Upper lobe of left lung (tissue), 6 donors: Measurements from ENCODE around the gene DCLK1. TPM values are rescaled to one million over a fixed set of nuclear protein-coding genes. Genes with fewer than 3 reads are reported as not detected.

Experiments
- ATAC-seq, 2 donors: fragments of 200-7000 bp; cut with Tn5 transposase; one replicate each; pipeline ENCODE4 v1.9.1; 2022; ENCODE audit warnings: mild to moderate bottlenecking in 2 of 2, moderate library complexity in 2 of 2; ENCODE audit not compliant: low FRiP score in 2 of 2
- DNase-seq, 2 donors: peaks; one replicate each; pipeline ENCODE4 v3.0.0-alpha.2; 2019 to 2020
- H3K27ac ChIP-seq, 4 donors: fragments of 200-600 bp; sonication (generic); one replicate each; pipeline ENCODE4 v1.5.1; 2016 to 2019
- H3K27me3 ChIP-seq, 4 donors: fragments of 200-600 bp; sonication (generic); one replicate each; pipeline ENCODE4 v1.5.1; 2017 to 2019
- H3K36me3 ChIP-seq, 4 donors: fragments of 200-600 bp; sonication (generic); one replicate each; pipeline ENCODE4 v1.5.1; 2016 to 2019
- H3K4me1 ChIP-seq, 4 donors: fragments of 200-600 bp; sonication (generic); one replicate each; pipeline ENCODE4 v1.5.1; 2018 to 2019
- H3K4me3 ChIP-seq, 4 donors: fragments of 200-600 bp; sonication (generic); one replicate each; pipeline ENCODE4 v1.5.1; 2017 to 2019; ENCODE audit warnings: mild to moderate bottlenecking in 2 of 4, moderate library complexity in 1 of 4
- H3K9me3 ChIP-seq, 4 donors: fragments of 200-600 bp; sonication (generic); one replicate each; pipeline ENCODE4 v1.5.1; 2018 to 2019
- EP300 ChIP-seq, 4 donors: sonication (generic); formaldehyde crosslinking; IDR thresholded peaks; one replicate each; pipeline ENCODE4 v1.5.1; 2017; ENCODE audit warnings: antibody characterized with exemption in 4 of 4, control low read depth in 2 of 4
- POLR2A ChIP-seq, 4 donors: fragments of 450-650 bp; IDR thresholded peaks; one replicate each; pipeline ENCODE4 v1.5.1; 2016 to 2017; ENCODE audit warnings: antibody characterized with exemption in 4 of 4, mild to moderate bottlenecking in 2 of 4
- POLR2AphosphoS5 ChIP-seq, 2 donors: sonication (generic); formaldehyde crosslinking; IDR thresholded peaks; one replicate each; pipeline ENCODE4 v1.5.1; 2017; ENCODE audit warnings: antibody characterized with exemption in 2 of 2
- WGBS, 2 donors: methylation state at CpG; one replicate each; pipeline ENCODE4 v1.1.5; 2017 to 2018; 5-methylcytosine and 5-hydroxymethylcytosine counted together
- total RNA-seq, 6 donors: library from RNA; depleted of rRNA in 4 of 6; stranded (reverse); fragments of >200 nt in 4 of 6; gene quantifications; one replicate each; pipeline versions ENCODE4 v1.1.0 to v1.2.1, GENCODE V29; 2016 to 2021
- TF ChIP-seq, protein P1 (sequence below), 6 experiments: fragments of 450-650 bp in 4 of 6; fragments of 200-600 bp in 2 of 6; sonication (generic) in 2 of 6; IDR thresholded peaks; one replicate each; pipeline ENCODE4 v1.5.1; 2016 to 2019; ENCODE audit warnings: antibody characterized with exemption in 6 of 6
- donor health status: DM: no; HTN: no; CAD: no; lungs with moderate emphysema.
- donor health status: DM: no; HTN: yes; CAD: no; lungs with severe emphysema.

Gene DCLK1
- total RNA-seq, 6 donors from 2014 or later: 2.1 to 14.7 (median 3.9) TPM

DNA sequence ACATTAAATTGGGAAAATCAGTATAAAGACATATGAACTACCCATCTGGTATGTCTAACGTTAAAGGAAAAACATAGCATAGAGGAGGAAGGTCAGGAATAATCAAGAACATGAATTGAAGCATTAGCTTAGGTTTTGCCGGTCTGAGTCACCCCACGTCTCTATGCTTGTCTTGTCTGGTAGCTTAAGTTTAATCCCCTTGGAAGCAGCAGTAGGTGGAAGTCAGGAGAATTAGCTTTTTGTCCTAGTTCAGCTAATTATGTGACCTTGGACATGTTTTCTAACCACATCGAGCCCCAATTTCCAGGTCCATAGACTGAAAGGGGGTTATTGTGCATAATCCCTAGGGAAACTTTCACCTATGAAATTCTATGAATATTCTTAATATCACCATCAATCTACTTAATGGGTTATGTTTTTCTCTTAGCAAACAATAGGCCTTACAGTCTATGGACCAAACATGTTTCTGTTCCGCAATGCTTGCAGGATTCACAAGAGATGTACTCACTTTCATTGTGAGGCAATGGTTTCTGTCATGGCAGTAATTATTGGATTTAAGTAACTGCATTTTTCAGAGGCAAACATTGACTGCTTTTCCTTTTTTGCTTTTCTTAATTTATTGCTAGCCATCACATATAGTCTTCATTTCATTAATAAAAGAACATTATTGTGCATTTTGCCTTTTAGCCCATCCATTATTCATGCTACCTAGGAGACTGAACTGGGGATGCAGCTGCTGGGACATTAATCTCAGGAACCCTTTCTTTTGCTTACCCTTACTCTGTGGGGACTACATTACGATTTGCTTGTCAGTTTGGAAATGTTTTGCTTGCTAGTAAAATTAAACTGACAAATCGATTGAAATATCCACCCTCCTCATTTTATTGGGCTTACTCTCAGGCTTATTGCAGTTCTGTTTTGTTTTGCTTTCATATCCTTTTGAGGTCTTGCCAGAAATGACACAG is 349.9 kb downstream of the DCLK1 start:
- ATAC-seq (no peak), DNase-seq (no peak)
- Histone ChIP-seq H3K4me3 (no peak overlapping the region), H3K27ac (no peak overlapping the region), H3K36me3 (no peaks in the 10 kb centered on the region), H3K4me1 (no peaks in the 10 kb centered on the region), H3K9me3 (no peaks in the 10 kb centered on the region), H3K27me3 (no peaks in the 10 kb centered on the region)
- no peak for TF ChIP-seq POLR2A (IDR thresholded peaks at IDR 0.05)
- TF ChIP-seq POLR2AphosphoS5 (IDR thresholded peaks at IDR 0.05): no peak
- TF ChIP-seq EP300 (IDR thresholded peaks at IDR 0.05): no peak
- TF ChIP-seq, protein P1, sequence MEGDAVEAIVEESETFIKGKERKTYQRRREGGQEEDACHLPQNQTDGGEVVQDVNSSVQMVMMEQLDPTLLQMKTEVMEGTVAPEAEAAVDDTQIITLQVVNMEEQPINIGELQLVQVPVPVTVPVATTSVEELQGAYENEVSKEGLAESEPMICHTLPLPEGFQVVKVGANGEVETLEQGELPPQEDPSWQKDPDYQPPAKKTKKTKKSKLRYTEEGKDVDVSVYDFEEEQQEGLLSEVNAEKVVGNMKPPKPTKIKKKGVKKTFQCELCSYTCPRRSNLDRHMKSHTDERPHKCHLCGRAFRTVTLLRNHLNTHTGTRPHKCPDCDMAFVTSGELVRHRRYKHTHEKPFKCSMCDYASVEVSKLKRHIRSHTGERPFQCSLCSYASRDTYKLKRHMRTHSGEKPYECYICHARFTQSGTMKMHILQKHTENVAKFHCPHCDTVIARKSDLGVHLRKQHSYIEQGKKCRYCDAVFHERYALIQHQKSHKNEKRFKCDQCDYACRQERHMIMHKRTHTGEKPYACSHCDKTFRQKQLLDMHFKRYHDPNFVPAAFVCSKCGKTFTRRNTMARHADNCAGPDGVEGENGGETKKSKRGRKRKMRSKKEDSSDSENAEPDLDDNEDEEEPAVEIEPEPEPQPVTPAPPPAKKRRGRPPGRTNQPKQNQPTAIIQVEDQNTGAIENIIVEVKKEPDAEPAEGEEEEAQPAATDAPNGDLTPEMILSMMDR (IDR thresholded peaks at IDR 0.05): no peak
- 83 to 84% methylated on average over 7 of the region's 7 CpGs for WGBS, 2 donors

DNA sequence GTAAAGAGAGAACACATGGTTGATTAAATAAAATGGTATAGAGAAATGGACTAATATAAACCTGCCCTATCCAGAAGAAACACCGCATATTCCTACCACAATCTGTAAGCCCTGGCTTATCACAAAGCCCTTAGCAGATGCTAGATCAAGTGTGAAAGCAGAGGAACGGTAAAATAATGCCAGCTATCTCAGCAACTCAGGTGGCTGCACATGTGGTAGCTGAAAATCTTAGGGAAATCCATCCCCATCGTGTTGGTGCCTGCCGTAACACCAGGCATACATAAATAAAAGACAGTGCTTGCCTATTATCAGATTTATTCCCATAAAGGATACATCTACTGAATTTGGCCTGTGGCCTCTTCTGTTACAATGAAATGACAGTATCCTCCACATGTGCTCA is 350.6 kb downstream of the DCLK1 start:
- no peak for ATAC-seq
- H3K4me3 ChIP-seq: no peak overlapping the region
- H3K36me3 ChIP-seq: no peaks in the 10 kb centered on the region
- no peaks in the 10 kb centered on the region for H3K27me3 ChIP-seq
- WGBS, 2 donors: 84 to 87% methylated on average over 4 of the region's 4 CpGs
- no peaks in the 10 kb centered on the region for H3K9me3 ChIP-seq
- no peak for TF ChIP-seq POLR2AphosphoS5 (IDR thresholded peaks at IDR 0.05)
- no peak for TF ChIP-seq POLR2A (IDR thresholded peaks at IDR 0.05)
- no peak for TF ChIP-seq EP300 (IDR thresholded peaks at IDR 0.05)
- TF ChIP-seq, protein P1 (IDR thresholded peaks at IDR 0.05): no peak
- no peak overlapping the region for H3K27ac ChIP-seq
- DNase-seq: no peak
- H3K4me1 ChIP-seq: no peaks in the 10 kb centered on the region

DNA sequence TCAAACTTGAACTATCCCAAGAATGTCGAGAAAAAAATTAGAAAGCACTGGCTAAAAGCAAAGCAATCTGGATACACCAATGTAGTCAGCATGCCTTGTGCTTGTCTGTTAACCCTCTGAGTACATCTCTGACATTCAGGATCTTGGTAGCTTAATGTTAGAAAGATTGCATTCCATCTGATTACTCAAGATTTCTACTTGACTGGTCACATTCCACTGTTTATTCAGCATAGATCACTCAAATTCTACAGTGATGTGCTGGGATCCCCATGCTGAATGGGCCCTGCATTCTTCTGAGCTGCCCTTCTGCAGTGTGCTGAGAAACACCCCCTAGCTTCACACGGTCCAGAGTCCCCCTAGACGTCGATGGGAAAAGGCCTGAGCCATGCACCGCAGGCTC is 359.3 kb downstream of the DCLK1 start:
- peak; percentile 46 to 49 for ATAC-seq
- WGBS, 2 donors: 45 to 51% methylated on average over 5 of the region's 5 CpGs
- no peaks in the 10 kb centered on the region for H3K27me3 ChIP-seq
- H3K4me1 ChIP-seq: no peaks in the 10 kb centered on the region
- H3K9me3 ChIP-seq: no peaks in the 10 kb centered on the region
- no peaks in the 10 kb centered on the region for H3K36me3 ChIP-seq
- no peak for DNase-seq
- no peak overlapping the region for H3K27ac ChIP-seq
- TF ChIP-seq POLR2AphosphoS5 (IDR thresholded peaks at IDR 0.05) (no peak), EP300 (IDR thresholded peaks at IDR 0.05) (no peak), POLR2A (IDR thresholded peaks at IDR 0.05) (no peak)
- TF ChIP-seq, protein P1 (IDR thresholded peaks at IDR 0.05): no peak
- H3K4me3 ChIP-seq: no peak overlapping the region

DNA sequence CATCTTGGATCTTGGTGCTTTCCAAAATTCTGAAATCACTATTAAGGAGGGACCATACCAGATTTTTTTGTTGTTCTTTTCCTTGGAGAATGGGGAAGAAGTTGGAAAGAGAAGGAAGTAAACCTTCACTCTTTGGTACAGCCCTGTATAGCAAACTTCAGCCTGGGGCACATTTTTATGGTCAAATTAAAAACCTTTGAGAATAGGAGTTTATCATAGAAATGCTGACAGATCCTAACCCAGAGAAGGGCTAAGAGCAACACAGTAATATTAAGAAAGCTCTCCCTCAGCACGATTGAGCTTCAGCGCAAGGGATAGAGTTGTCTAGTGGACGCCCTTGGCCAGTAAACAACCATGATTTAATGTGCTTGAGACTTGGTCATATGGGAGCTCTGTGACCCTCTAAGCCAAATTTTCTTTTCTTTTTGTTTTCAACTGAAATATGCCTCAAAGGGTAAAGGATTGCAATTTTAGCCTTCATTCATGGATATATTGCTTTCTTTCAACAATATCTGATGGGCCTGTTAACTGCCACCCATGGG is 360.4 kb downstream of the DCLK1 start:
- TF ChIP-seq, protein P1 (IDR thresholded peaks at IDR 0.05): no peak
- no peak for TF ChIP-seq POLR2A (IDR thresholded peaks at IDR 0.05)
- no peak for TF ChIP-seq EP300 (IDR thresholded peaks at IDR 0.05)
- TF ChIP-seq POLR2AphosphoS5 (IDR thresholded peaks at IDR 0.05): no peak
- 81 to 83% methylated on average over 3 of the region's 3 CpGs for WGBS, 2 donors
- no peaks in the 10 kb centered on the region for H3K9me3 ChIP-seq
- H3K36me3 ChIP-seq: no peaks in the 10 kb centered on the region
- DNase-seq (no peak), ATAC-seq (peak in 1 of 2 donors; percentile 81)
- H3K4me1 ChIP-seq: no peaks in the 10 kb centered on the region
- no peaks in the 10 kb centered on the region for H3K27me3 ChIP-seq
- no peak overlapping the region for H3K4me3 ChIP-seq
- no peak overlapping the region for H3K27ac ChIP-seq
